WI38 (cell line): Measurements from ENCODE around the gene MMAA.

Experiments
- H3K4me3 ChIP-seq: 2 replicates; pipeline ENCODE4 v1.5.1; 2011; ENCODE audit warnings: low read depth, mild to moderate bottlenecking, control low read depth, low read length
- TF ChIP-seq, protein P1 (sequence below): IDR thresholded peaks from 2 replicates; pipeline ENCODE4 v1.5.1; 2012; ENCODE audit warnings: low read depth, mild to moderate bottlenecking, control low read depth, low read length

Gene MMAA

GRCh38 chr4:145602129-145602760, 16.9 kb upstream of the MMAA start:
- H3K4me3 ChIP-seq = no peak overlapping the region
- TF ChIP-seq, protein P1, sequence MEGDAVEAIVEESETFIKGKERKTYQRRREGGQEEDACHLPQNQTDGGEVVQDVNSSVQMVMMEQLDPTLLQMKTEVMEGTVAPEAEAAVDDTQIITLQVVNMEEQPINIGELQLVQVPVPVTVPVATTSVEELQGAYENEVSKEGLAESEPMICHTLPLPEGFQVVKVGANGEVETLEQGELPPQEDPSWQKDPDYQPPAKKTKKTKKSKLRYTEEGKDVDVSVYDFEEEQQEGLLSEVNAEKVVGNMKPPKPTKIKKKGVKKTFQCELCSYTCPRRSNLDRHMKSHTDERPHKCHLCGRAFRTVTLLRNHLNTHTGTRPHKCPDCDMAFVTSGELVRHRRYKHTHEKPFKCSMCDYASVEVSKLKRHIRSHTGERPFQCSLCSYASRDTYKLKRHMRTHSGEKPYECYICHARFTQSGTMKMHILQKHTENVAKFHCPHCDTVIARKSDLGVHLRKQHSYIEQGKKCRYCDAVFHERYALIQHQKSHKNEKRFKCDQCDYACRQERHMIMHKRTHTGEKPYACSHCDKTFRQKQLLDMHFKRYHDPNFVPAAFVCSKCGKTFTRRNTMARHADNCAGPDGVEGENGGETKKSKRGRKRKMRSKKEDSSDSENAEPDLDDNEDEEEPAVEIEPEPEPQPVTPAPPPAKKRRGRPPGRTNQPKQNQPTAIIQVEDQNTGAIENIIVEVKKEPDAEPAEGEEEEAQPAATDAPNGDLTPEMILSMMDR = no peak

DNA sequence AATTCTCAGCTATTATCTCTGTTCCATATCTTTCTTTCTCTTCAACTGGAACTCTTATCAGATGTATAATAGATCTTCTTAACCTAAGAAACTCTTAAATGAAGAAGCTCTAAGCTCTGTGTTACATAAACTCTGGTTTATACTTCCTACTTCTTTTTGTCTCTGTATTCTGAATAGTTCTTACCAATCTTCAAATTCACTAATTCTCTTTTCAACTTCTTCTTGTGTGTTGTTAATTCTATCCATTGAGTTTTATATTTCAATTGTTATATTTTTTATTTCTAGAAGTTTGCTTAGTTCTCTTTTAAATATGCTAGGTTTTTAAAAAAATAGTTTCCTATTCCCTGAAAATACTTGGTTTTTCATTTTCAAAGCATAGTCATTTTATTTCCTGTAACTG, 13.2 kb upstream of the MMAA start:
- H3K4me3 ChIP-seq = no peak overlapping the region
- TF ChIP-seq, protein P1 = no peak

- H3K4me3 ChIP-seq = no peak overlapping the region
- TF ChIP-seq, protein P1 = peak; percentile 67
These were observed 9.4 kb upstream of the MMAA start for GRCh38 chr4:145609481-145610427.

GRCh38 chr4:145613566-145614232, 5.5 kb upstream of the MMAA start:
- no peak overlapping the region for H3K4me3 ChIP-seq
- TF ChIP-seq, protein P1 = no peak

DNA sequence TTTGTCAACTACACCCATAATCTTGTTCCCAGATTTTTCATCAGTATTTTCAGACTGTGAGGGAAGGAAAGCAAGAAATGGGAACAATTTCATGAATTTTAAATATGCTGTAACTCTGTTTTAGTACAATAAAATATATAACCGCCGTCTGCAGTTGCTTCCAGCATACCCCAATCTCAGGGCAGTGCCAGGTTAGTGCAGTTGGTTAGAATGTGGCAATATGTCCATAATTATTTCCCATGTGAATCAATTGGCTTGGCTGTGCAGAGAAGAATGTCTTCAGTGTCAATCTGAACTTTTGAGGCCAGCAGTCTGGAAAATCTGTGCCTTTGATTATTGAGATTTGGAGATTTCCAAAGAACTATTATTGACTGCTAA, 5.0 kb upstream of the MMAA start:
- H3K4me3 ChIP-seq = no peak overlapping the region
- TF ChIP-seq, protein P1 = no peak

DNA sequence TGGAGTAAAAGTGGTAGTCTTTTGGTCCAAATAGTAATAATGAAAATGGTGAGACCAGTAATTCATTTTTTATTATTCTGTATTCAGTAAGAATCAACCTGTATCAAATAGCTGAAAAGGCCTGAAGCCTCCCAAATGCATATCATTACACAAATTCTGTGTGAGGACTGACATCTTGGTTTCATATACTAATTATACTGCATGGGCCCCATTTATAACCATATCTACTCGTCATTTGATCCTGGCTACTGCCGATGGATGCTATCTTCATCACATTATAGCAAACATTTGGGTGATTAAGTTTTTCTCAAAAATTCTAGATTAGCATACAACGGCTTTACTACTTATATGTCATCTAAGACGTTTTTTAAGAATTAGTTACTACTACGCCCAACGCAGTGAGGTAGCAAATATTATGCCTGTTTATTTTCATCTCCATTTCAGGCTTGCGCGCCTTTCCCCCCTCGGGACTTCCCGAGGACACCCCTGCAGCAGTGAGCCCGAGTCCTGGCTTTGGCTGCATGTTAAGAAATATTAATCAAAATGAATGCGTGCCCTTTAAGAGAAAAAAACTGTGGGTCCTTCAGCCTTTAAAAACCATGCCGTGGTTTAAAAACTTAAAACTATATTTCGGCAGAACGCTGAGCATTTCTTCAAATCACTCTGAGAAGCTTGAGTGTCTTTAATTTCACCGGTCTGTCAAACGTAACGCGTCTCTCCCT, 814 bp upstream of the MMAA start:
- TF ChIP-seq, protein P1 = no peak
- H3K4me3 ChIP-seq = peak overlapping the region; percentile 90
